T1000 (cell line): ENCODE results near the gene NR5A2.
A peak's percentile ranks its signal among the peaks of the same experiment; 100 is the strongest.
"Not testable (repeated sequence)": the region's sequence is repeated elsewhere in the genome, so short reads cannot be mapped to it uniquely, and the experiment has no call there.

ENCODE experiments used
- DNase-seq: peaks from one replicate; lab custom pipeline; 2025; ENCODE audit warnings: mixed read lengths; lab: John Stamatoyannopoulos, UW

NR5A2 gene

DNA sequence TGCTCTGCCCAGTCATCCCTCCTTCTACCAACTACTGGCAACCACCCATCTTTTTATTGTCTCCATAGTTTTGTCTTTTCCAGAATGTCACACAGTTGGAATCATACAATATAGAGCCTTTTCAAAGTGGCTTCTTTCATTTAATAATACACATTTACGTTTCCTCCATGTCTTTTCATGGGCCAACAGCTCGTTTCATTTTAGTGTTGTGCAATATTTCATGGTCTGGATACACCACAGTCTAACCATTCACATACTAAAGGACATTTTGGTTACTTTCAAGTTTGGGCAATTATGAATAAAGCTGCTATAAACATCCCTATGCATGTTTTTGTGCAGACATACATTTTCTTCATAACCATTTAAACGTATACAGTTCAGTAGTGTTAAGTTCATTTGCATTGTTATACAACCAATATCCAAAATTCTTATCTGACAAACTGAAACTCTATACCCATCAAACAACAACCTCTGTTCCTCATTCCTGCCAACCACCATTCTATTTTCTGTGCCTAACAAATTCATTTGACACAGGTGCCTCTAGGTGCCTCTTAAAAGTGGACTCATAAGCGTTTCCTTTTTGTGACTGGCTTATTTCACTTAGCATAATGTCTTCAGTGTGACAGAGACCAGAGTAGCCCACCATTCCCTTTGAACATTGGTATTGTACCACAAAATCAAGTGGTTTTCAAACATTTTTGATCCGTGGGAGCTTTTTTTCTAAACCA lies 138.1 kb downstream of the NR5A2 start:
- no peak for DNase-seq

- DNase-seq = no peak
Observed at GRCh38 chr1:200166411-200166810, 138.9 kb downstream of the NR5A2 start.

GRCh38 chr1:200168926-200169325 lies 141.4 kb downstream of the NR5A2 start:
- no peak for DNase-seq

DNA sequence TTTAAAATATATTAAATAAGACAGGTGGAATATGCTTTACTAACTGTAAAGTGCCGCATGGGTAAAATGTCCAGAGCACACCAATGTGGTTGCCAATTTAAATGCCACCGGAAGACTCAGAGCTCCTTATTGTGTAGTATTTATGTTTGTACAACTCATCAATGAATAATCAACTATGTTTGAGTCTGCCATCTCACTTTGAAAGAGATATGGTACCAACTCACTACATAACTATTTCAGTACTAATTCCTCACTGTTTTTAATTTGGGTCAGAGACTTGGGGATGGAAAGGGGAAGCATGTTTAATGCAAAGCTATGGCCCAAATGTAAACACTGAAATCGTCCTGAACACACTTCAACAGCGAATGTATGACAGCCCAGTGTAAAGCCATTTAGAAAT lies 144.8 kb downstream of the NR5A2 start:
- DNase-seq = no peak

DNA sequence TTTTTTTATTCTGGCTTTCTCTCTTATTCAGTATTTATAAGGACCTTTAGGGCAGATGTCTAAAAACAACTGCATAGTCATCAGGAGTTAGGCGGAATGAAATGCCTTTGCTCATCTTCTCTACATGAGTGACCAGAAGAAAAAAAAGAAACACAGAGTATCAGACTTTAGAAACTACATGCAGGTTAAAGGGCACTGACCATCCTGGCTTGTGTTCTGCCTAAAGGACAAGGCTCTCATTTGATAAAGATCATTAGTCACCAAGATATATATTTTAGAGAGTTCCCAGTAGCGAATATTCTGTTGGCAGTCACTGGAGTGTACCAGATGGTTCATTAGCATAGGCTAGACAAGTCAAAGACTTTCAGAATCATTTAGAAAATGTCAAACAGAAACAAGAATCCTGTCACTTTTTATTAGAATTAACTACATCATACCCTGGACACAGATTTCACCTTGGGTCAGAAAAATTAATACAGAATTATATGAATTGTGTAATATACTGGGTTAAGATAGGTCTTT lies 145.6 kb downstream of the NR5A2 start:
- no peak for DNase-seq

DNA sequence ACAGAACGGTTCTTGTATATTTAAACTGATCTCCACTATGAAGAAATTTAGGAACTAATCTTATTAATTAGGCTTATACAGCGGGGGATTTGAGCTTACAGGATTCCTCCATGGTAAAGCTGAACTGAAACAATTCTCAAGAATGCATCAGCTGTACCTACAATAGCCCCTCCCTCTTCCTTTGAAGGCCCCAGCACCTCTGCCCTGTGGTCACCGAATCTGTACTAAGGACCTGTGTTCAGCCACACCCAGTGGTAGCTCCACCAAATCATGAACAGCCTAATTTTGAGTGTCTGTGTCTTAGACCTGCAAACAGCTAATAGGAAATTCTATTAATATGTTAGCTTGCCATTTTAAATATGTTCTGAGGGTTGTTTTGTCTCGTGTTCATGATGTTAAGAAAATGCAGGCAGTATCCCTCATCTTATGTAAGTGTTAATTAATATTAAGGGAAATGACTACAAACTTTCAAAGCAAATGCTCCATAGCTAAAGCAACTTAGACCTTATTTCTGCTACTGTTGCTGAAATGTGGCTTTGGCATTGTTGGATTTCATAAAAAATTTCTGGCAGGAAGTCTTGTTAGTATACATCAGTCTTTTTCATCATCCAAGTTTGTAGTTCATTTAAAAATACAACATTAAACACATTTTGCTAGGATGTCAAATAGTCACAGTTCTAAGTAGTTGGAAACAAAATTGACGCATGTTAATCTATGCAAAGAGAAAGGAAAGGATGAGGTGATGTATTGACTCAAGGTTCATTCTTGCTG lies 147.2 kb downstream of the NR5A2 start:
- no peak for DNase-seq

GRCh38 chr1:200176181-200176580 lies 148.7 kb downstream of the NR5A2 start:
- DNase-seq = no peak

DNA sequence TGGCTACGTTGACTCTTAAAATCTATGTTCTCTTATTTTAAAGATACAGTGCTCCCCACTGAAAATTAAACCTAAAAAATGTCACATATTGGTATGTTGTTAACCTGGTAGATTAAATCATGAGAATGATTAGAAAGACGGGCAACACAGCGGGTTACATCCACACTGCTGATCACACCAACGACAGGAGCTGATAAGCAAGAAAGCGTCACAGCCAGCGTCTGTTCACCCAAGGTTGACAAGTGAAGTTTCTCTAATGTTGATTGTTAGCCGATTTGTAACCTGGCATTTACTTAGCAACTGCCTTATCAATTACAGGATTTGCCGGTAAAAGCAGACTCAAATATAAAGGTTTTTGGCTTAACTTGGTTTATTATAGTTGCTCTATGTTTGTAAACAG lies 149.3 kb downstream of the NR5A2 start:
- DNase-seq = no peak

DNA sequence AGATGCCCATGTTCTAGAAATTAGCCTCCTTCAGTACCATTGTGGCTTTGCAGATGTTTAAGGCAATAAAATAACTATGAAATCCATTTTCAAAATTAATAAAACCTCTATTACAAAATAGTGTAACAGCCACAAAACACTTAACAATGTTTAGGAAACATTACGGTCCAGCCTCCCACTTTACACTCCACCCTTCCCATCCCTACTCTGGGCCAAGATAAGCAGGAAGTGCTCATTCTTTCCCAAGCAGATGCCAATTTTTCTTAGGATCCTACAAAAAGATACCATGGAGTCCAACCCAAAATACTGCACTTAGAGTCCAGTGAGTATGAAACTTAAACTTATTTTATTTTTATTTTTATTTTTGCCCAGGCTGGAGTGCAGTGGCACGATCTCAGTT lies 150.8 kb downstream of the NR5A2 start:
- no peak for DNase-seq

GRCh38 chr1:200179126-200179780 lies 151.7 kb downstream of the NR5A2 start:
- DNase-seq = no peak

DNA sequence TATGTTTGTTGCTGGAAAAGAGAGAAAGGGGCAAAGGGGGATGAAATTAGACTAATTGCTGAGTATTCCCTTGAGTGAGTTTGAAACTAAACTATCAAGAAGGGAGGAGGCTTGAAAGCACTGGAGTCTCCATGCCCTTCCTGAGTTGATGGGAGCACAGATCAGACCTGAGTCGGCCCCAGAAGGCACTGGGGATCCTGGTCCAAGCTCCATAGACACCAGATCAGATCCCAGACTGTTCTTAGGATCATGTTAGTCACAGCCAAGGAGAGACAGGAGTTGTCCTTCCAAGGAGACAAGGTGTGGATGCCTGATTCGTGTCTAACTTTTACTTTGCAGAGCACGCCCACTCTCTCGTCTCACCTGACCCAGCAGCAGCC lies 152.3 kb downstream of the NR5A2 start:
- no peak for DNase-seq

- peak; percentile 59 for DNase-seq
Observed at GRCh38 chr1:200180821-200181220, 153.3 kb downstream of the NR5A2 start.

GRCh38 chr1:200181861-200182260 lies 154.4 kb downstream of the NR5A2 start:
- DNase-seq = no peak

GRCh38 chr1:200182701-200183100 lies 155.2 kb downstream of the NR5A2 start:
- no peak for DNase-seq

GRCh38 chr1:200183637-200184036 lies 156.1 kb downstream of the NR5A2 start:
- DNase-seq = no peak

DNA sequence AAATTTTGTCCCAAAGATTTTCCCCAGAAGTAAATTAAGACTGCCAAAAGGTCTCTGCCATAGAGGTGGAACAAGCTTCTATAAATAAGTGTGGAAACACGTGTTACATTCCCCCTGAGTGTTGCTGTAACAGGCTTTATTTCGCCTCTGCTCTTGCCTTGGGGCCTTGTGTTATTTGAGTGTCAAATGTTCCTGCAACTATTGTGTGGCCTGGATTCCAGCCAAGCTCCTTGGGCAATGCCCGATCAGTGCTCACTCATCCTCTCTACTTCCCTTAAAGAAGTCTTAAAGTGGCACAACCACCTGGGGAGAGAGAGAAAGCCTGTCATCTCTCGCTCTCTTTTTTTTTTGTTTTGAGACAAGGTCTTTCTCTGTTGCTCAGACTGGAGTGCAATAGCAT lies 156.7 kb downstream of the NR5A2 start:
- peak; percentile 65 for DNase-seq

GRCh38 chr1:200185191-200185590 lies 157.7 kb downstream of the NR5A2 start:
- DNase-seq = not testable (repeated sequence)

- not testable (repeated sequence) for DNase-seq
Observed at GRCh38 chr1:200187332-200187731, 159.8 kb downstream of the NR5A2 start.

DNA sequence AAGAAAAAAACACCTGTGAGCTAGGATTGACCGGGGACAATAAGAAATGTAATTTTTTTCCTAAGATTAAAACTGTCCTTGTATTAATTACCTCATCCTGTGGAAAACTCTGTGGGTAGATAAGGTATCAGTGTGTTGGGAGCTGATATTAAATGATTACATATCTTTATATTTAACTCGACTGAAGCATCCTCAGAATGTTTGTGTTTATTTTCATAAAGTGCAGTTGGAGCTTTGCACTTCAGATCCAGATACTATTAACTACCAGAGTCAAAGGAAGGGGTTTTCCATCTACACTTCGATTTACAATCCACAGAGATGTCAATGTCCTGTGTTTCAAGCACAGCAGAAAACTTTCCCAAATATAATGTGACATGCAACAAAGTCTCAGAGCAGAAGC lies 164.5 kb downstream of the NR5A2 start:
- no peak for DNase-seq

- no peak for DNase-seq
Observed at GRCh38 chr1:200194477-200194876, 167.0 kb downstream of the NR5A2 start.

- DNase-seq = no peak
Observed at GRCh38 chr1:200198236-200198635, 170.7 kb downstream of the NR5A2 start.

GRCh38 chr1:200205216-200205995 lies 177.9 kb downstream of the NR5A2 start:
- DNase-seq = no peak
